Gastrocnemius medialis (tissue), 4 donors: ENCODE results near the gene WDR72.

Source experiments
- POLR2A ChIP-seq, 2 donors: fragments of 450-650 bp; IDR thresholded peaks; one replicate each; pipeline ENCODE4 v1.6.1; 2017; ENCODE audit warnings: antibody characterized with exemption in 2 of 2, mild to moderate bottlenecking in 2 of 2, moderate library complexity in 2 of 2
- TF ChIP-seq, protein P1 (sequence below), 5 experiments: fragments of 450-650 bp in 3 of 5; fragments of 200-600 bp in 2 of 5; sonication (generic) in 2 of 5; IDR thresholded peaks in 4 of 5; conservative IDR thresholded peaks in 1 of 5; 1 replicate in 4 of 5; 2 replicates in 1 of 5; pipeline ENCODE4 v1.5.1; 2016 to 2019; ENCODE audit warnings: antibody characterized with exemption in 5 of 5, mild to moderate bottlenecking in 3 of 5, moderate library complexity in 3 of 5

DNA sequence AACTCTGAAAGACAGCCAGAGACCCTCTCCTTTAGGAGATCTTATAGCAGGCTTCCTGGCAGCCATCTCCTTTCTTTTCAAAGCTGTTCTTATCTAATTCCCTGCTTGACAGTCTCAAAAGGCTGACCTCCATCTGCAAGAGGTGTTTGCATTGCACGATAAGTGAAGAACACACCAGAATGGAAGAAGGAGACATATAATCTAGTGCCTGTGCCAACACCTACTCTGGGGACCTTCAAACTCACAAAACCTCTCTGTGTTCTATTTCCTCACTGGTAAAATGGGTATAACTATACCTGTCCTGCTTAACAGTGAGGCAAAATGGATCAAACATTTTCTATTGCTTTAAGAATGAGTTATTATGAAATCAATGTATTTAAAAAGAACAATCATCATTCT, 65.0 kb downstream of the WDR72 start:
- TF ChIP-seq, protein P1, sequence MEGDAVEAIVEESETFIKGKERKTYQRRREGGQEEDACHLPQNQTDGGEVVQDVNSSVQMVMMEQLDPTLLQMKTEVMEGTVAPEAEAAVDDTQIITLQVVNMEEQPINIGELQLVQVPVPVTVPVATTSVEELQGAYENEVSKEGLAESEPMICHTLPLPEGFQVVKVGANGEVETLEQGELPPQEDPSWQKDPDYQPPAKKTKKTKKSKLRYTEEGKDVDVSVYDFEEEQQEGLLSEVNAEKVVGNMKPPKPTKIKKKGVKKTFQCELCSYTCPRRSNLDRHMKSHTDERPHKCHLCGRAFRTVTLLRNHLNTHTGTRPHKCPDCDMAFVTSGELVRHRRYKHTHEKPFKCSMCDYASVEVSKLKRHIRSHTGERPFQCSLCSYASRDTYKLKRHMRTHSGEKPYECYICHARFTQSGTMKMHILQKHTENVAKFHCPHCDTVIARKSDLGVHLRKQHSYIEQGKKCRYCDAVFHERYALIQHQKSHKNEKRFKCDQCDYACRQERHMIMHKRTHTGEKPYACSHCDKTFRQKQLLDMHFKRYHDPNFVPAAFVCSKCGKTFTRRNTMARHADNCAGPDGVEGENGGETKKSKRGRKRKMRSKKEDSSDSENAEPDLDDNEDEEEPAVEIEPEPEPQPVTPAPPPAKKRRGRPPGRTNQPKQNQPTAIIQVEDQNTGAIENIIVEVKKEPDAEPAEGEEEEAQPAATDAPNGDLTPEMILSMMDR (IDR thresholded peaks at IDR 0.05 in 4 of 5, conservative IDR thresholded peaks at IDR 0.05 in 1 of 5), result no peak
- TF ChIP-seq POLR2A (IDR thresholded peaks at IDR 0.05), result no peak
